HG03342 (cell line): Measurements from ENCODE around the gene FCRLB.
"Not testable (repeated sequence)": the region's sequence is repeated elsewhere in the genome, so short reads cannot be mapped to it uniquely, and the experiment has no call there.

Experiments used
- ATAC-seq: cut with Tn5 transposase; IDR thresholded peaks from one replicate; pipeline ENCODE4 v1.9.1; 2021; ENCODE audit warnings: mild to moderate bottlenecking, moderate library complexity; ENCODE audit not compliant: unreplicated experiment

FCRLB gene

GRCh38 chr1:161720956-161721737, at the start of gene FCRLB:
Gene FCRLB (plus strand): TSS chr1:161721544. CDS start chr1:161722673, 1,129 bp downstream.
- no peak for ATAC-seq

GRCh38 chr1:161673437-161673836, 47.9 kb upstream of the FCRLB start:
- ATAC-seq: not testable (repeated sequence)

GRCh38 chr1:161674447-161674846, 46.9 kb upstream of the FCRLB start:
- ATAC-seq: not testable (repeated sequence)

- ATAC-seq: not testable (repeated sequence)
These were observed 46.4 kb upstream of the FCRLB start for GRCh38 chr1:161674908-161675307.

- ATAC-seq: no peak
These were observed 44.9 kb upstream of the FCRLB start for GRCh38 chr1:161676441-161676840.

- no peak for ATAC-seq
These were observed 44.2 kb upstream of the FCRLB start for GRCh38 chr1:161676958-161677689.

- no peak for ATAC-seq
These were observed 42.8 kb upstream of the FCRLB start for GRCh38 chr1:161678500-161678899.

GRCh38 chr1:161681879-161682278, 39.5 kb upstream of the FCRLB start:
- no peak for ATAC-seq

- no peak for ATAC-seq
These were observed 32.4 kb upstream of the FCRLB start for GRCh38 chr1:161688946-161689345.

- ATAC-seq: no peak
These were observed 29.5 kb upstream of the FCRLB start for GRCh38 chr1:161691846-161692245.

GRCh38 chr1:161693020-161693712, 28.2 kb upstream of the FCRLB start:
- ATAC-seq: not testable (repeated sequence)

- not testable (repeated sequence) for ATAC-seq
These were observed 23.0 kb upstream of the FCRLB start for GRCh38 chr1:161698302-161698701.

- ATAC-seq: no peak
These were observed 19.1 kb upstream of the FCRLB start for GRCh38 chr1:161702250-161702649.

- ATAC-seq: no peak
These were observed 15.8 kb upstream of the FCRLB start for GRCh38 chr1:161705537-161705936.

- no peak for ATAC-seq
These were observed 15.2 kb upstream of the FCRLB start for GRCh38 chr1:161706113-161706481.

GRCh38 chr1:161706482-161707347, 14.6 kb upstream of the FCRLB start, which contains the start of gene FCRLA:
Gene FCRLA (plus strand): TSS chr1:161707229. CDS start chr1:161707265, 36 bp downstream.
- ATAC-seq: peak; percentile 68

- ATAC-seq: no peak
These were observed 13.8 kb upstream of the FCRLB start for GRCh38 chr1:161707503-161707902.

- ATAC-seq: no peak
These were observed 12.0 kb upstream of the FCRLB start for GRCh38 chr1:161709373-161709772.

GRCh38 chr1:161710560-161710959, 10.8 kb upstream of the FCRLB start:
- no peak for ATAC-seq

GRCh38 chr1:161718559-161719324, 2.6 kb upstream of the FCRLB start:
- ATAC-seq: peak; percentile 55
